ENCODE measurements around the gene SNN. TPM values are rescaled to one million over a fixed set of nuclear protein-coding genes. Genes with fewer than 3 reads are reported as not detected.

The SNN gene
- total RNA-seq, 1 experiment from 2014 or later, result 1.9 TPM

- no TSS peak for BruUV-seq (replicated peaks)
- Mint-ChIP-seq H3K4me3 (ENCODE audit: unreplicated experiment) (no peak overlapping the region), H3K27me3 (ENCODE audit: insufficient read depth, unreplicated experiment) (no peaks in the 10 kb centered on the region), H3K27ac (ENCODE audit: low read depth, unreplicated experiment) (peak overlapping the region; percentile 61), H3K9me3 (ENCODE audit: unreplicated experiment) (no peaks in the 10 kb centered on the region), H3K4me1 (ENCODE audit: insufficient read depth, unreplicated experiment) (peaks cover 39% of the 10 kb centered on the region), H3K36me3 (ENCODE audit: insufficient read depth, unreplicated experiment) (peaks cover 49% of the 10 kb centered on the region)
- no peak for DNase-seq (ENCODE audit: unreplicated experiment)
- intact Hi-C loops (cut with micrococcal nuclease), result no loop called here
- ChIA-PET POLR2A (interaction anchor here (0.7 to 3.0 kb wide), 8 partner anchors 9 to 142 kb away, joined by 3 to 21 read pairs (median 6); partner anchors contain the start of genes SNN and TXNDC11), CTCF (interaction anchor here (0.6 to 2.2 kb wide), 10 partner anchors 10 to 271 kb away, joined by 3 to 8 read pairs (median 4); no protein-coding TSS in a partner anchor)
- TF ChIP-seq CTCF (IDR thresholded peaks at IDR 0.05; ENCODE audit: unreplicated experiment), result no peak
These were observed 9.2 kb downstream of the SNN start for GRCh38 chr16:11677451-11677951.

- H3K27ac Mint-ChIP-seq (ENCODE audit: low read depth, unreplicated experiment), result peak overlapping the region; percentile 61
- intact Hi-C loops (cut with micrococcal nuclease), result no loop called here
- peaks cover 56% of the 10 kb centered on the region for H3K36me3 Mint-ChIP-seq (ENCODE audit: insufficient read depth, unreplicated experiment)
- no peaks in the 10 kb centered on the region for H3K27me3 Mint-ChIP-seq (ENCODE audit: insufficient read depth, unreplicated experiment)
- no peak for DNase-seq (ENCODE audit: unreplicated experiment)
- peaks cover 45% of the 10 kb centered on the region for H3K4me1 Mint-ChIP-seq (ENCODE audit: insufficient read depth, unreplicated experiment)
- H3K4me3 Mint-ChIP-seq (ENCODE audit: unreplicated experiment), result no peak overlapping the region
- ChIA-PET CTCF (interaction anchor here (0.5 to 2.2 kb wide), 14 partner anchors 10 to 570 kb away, joined by 3 to 8 read pairs (median 3); no protein-coding TSS in a partner anchor), POLR2A (interaction anchor here (0.7 to 2.5 kb wide), 6 partner anchors 9 to 143 kb away, joined by 3 to 21 read pairs (median 6); partner anchors contain the start of genes SNN and TXNDC11)
- H3K9me3 Mint-ChIP-seq (ENCODE audit: unreplicated experiment), result no peaks in the 10 kb centered on the region
- BruUV-seq (replicated peaks), result no TSS peak
- TF ChIP-seq CTCF (IDR thresholded peaks at IDR 0.05; ENCODE audit: unreplicated experiment), result no peak
These were observed 10.0 kb downstream of the SNN start for GRCh38 chr16:11677959-11678881.

- intact Hi-C loops (cut with micrococcal nuclease), result no loop called here
- ChIA-PET POLR2A (no interaction called here), CTCF (interaction anchor here (0.6 to 2.2 kb wide), 5 partner anchors 9 to 350 kb away, joined by 3 to 6 read pairs (median 3); no protein-coding TSS in a partner anchor)
- no TSS peak for BruUV-seq (replicated peaks)
- DNase-seq (ENCODE audit: unreplicated experiment), result no peak
- no peaks in the 10 kb centered on the region for H3K27me3 Mint-ChIP-seq (ENCODE audit: insufficient read depth, unreplicated experiment)
- peaks cover 45% of the 10 kb centered on the region for H3K4me1 Mint-ChIP-seq (ENCODE audit: insufficient read depth, unreplicated experiment)
- peaks cover 67% of the 10 kb centered on the region for H3K36me3 Mint-ChIP-seq (ENCODE audit: insufficient read depth, unreplicated experiment)
- no peaks in the 10 kb centered on the region for H3K9me3 Mint-ChIP-seq (ENCODE audit: unreplicated experiment)
- no peak for TF ChIP-seq CTCF (IDR thresholded peaks at IDR 0.05; ENCODE audit: unreplicated experiment)
- H3K4me3 Mint-ChIP-seq (ENCODE audit: unreplicated experiment), result no peak overlapping the region
- H3K27ac Mint-ChIP-seq (ENCODE audit: low read depth, unreplicated experiment), result no peak overlapping the region
These were observed 11.0 kb downstream of the SNN start for GRCh38 chr16:11679250-11679649.
